GM11168 (cell line): ENCODE measurements around the gene SUV39H1.
"Not testable (repeated sequence)": the region's sequence is repeated elsewhere in the genome, so short reads cannot be mapped to it uniquely, and the experiment has no call there.

Source experiments
- in situ Hi-C: fragments of 300-500 bp; cut with MboI; formaldehyde crosslinking; loops from one replicate; pipeline ENCODE4 v1.12.0; 2022; ENCODE audit warnings: low sequenced_read_pairs; ENCODE audit not compliant: unreplicated experiment

SUV39H1 gene

GRCh38 chrX:48696301-48696908 is at the start of gene SUV39H1:
Gene SUV39H1 (plus strand): TSS chrX:48696734. CDS start chrX:48696785, 51 bp downstream.
- in situ Hi-C loops, result no loop called here

- in situ Hi-C loops, result no loop called here
Observed at GRCh38 chrX:48648336-48648751, 48.2 kb upstream of the SUV39H1 start.

- in situ Hi-C loops, result no loop called here
Observed at GRCh38 chrX:48649102-48649501, 47.4 kb upstream of the SUV39H1 start.

- in situ Hi-C loops, result not testable (repeated sequence)
Observed at GRCh38 chrX:48652055-48652579, 44.4 kb upstream of the SUV39H1 start.

DNA sequence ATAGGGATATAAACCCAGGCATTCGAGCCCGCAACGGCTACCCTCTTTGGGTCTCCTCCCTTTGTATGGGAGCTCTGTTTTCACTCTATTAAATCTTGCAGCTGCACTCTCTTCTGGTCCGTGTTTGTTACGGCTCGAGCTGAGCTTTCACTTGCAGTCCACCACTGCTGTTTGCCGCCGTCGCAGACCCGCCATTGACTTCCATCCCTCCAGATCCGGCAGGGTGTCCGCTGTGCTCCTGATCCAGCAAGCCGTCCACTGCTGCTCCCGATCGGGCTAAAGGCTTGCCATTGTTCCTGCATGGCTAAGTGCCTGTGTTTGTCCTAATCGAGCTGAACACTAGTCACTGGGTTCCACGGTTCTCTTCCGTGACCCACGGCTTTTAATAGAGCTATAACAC is 41.8 kb upstream of the SUV39H1 start:
- in situ Hi-C loops, result not testable (repeated sequence)

DNA sequence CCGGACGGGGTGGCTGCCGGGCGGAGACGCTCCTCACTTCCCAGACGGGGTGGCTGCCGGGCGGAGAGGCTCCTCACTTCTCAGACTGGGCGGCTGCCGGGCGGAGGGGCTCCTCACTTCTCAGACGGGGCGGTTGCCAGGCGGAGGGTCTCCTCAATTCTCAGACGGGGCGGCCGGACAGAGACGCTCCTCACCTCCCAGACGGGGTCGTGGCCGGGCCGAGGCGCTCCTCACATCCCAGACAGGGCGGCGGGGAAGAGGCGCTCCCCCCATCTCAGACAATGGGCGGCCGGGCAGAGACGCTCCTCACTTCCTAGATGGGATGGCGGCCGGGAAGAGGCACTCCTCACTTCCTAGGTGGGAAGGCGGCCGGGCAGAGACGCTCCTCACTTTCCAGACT is 36.8 kb upstream of the SUV39H1 start:
- in situ Hi-C loops, result not testable (repeated sequence)

GRCh38 chrX:48663241-48663640 is 33.3 kb upstream of the SUV39H1 start:
- in situ Hi-C loops, result no loop called here

- in situ Hi-C loops, result no loop called here
Observed at GRCh38 chrX:48664156-48664555, 32.4 kb upstream of the SUV39H1 start.

DNA sequence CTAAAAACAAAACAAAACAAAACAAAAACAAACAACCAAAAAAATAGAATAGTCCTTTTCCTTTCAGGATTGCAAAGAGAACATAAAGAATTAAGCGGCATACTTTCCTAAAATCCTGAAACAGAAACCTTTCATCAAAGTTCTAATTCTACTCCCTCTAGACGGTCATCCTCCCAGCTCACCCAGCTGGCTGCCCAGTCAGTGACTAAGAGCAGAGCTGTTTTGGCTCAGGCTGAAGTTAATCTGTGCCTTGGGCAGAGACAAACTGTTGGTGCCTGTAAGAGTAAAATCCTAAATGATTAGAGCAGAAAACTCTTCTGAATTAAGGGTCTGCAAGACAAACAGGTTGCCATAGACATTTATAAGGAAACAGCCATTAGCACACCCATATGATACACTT is 30.5 kb upstream of the SUV39H1 start:
- in situ Hi-C loops, result no loop called here

DNA sequence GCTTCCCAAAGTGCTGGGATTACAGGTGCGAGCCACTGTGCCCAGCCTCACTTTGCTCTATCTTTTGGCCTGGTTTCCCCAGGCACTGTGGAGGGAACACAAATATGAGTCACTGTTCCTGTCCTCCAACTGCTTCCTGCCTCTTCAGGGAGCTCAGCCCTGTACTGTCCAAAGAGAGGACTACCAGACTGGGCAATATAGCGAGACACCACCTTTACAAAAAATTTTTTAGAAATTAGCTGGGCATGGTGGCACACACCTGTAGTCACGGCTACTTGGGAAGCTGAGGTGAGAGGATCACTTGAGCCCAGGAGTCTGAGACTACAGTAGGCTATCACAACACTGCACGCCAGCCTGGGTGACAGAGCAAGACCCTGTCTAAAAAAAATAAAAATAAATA is 29.9 kb upstream of the SUV39H1 start:
- in situ Hi-C loops, result no loop called here

DNA sequence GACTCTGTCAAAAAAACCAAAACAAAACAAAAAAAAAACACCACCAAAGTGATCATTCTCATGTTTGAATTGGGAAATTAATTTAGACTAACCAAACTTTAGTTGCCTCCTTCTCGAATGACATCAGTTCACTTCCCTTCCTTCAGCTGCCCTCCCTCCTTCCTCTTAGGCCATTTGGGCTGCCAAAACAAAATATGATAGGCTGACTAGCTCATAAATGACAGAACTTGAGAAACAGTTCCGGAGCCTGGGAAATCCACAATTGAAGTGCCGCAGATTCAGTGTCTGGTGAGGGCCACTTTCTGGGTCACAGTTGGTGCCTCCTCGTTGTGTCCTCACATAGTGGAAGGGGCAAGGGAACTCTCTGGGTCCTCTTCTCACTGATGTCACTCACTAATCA is 29.0 kb upstream of the SUV39H1 start:
- in situ Hi-C loops, result no loop called here

- in situ Hi-C loops, result not testable (repeated sequence)
Observed at GRCh38 chrX:48668187-48668586, 28.3 kb upstream of the SUV39H1 start.

DNA sequence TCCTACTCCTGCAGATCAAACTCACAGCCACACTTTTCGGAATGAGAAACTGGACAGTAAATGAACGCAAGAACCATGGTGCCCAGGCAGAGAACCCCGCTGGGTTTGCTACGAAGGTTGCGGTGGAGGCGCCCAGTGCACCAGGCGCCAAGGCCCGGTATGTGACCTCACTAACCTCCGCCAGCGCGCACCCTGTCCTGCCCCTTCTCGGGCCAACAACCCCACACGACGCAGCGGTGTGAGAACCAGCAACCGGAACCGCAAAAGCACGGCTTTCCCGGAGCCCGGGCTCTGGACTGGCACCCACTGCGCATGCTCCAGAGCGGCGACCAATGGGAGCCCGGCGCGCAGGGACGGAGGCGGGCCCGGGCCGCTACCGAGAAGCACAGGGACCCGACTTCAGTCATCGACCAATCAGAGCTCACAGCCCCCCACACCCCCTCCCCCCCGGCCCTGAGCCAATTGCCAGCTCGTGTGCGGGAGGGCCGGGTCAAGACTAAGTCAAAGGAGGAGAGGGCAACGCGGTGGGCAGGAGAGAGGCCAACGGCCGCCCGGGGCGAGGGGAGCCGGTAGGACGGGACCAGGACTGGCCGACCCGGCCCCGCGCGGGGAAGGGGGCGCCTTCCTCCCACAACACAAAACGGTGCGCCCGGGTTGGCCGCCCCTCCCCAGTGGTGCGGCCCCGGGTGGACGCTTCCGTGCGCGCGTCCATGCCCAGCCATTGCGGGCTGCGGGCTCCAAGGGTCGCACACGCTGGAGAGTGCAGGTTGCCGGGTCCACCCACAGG is 20.2 kb upstream of the SUV39H1 start:
- in situ Hi-C loops, result no loop called here

GRCh38 chrX:48676893-48677270 is 19.7 kb upstream of the SUV39H1 start:
- in situ Hi-C loops, result no loop called here

GRCh38 chrX:48677516-48677915 is 19.0 kb upstream of the SUV39H1 start:
- in situ Hi-C loops, result no loop called here

DNA sequence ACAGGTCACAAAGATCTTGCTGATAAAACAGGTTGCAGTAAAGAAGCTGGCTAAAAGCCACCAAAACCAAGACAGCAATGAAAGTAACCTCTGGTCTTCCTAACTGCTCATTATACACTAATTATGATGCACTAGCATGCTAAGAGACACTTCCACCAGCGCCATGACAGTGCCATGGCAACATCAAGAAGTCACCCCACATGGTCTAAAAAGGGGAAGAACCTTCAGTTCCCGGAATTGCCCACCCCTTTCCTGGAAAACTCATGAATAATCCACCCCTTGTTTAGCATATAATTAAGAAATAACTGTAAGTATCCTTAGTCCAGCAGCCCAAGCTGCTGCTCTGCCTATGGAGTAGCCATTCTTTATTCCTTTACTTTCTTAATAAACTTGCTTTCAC is 16.1 kb upstream of the SUV39H1 start:
- in situ Hi-C loops, result not testable (repeated sequence)

- in situ Hi-C loops, result not testable (repeated sequence)
Observed at GRCh38 chrX:48680925-48681324, 15.6 kb upstream of the SUV39H1 start.

GRCh38 chrX:48681539-48682183 is 14.9 kb upstream of the SUV39H1 start:
- in situ Hi-C loops, result no loop called here

DNA sequence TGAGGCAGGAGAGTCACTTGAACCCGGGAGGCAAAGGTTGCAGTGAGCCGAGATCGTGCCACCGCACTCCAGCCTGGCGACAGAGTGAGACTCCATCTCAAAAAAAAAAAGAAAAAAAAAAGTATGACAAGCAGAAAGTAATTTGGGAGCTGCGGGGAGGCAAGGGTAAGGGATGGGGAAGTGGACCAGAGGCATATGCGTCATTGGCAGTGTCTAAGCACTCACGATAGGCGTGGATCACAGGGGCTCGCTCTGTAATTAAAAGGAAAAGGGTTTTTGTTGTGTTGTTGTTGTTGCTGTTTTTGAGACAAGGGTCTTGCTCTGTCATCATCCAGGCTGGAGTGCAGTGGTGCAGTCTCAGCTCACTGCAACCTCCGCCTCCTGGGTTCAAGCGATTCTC is 13.7 kb upstream of the SUV39H1 start:
- in situ Hi-C loops, result not testable (repeated sequence)

DNA sequence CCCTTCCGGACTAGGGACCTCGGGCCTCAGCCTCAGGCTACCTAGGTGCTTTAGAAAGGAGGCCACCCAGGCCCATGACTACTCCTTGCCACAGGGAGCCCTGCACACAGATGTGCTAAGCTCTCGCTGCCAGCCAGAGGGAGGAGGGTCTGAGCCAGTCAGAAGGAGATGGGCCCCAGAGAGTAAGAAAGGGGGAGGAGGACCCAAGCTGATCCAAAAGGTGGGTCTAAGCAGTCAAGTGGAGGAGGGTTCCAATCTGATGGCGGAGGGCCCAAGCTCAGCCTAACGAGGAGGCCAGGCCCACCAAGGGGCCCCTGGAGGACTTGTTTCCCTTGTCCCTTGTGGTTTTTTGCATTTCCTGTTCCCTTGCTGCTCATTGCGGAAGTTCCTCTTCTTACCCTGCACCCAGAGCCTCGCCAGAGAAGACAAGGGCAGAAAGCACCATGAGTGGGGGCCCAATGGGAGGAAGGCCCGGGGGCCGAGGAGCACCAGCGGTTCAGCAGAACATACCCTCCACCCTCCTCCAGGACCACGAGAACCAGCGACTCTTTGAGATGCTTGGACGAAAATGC is 13.0 kb upstream of the SUV39H1 start, which contains the start of gene WAS:
Gene WAS, plus strand, starts transcription at position 389 of the 572 bp plus-strand sequence. Its CDS starts 55 bp downstream, at position 444.
- in situ Hi-C loops, result no loop called here

GRCh38 chrX:48684134-48684533 is 12.4 kb upstream of the SUV39H1 start:
- in situ Hi-C loops, result no loop called here
